ENCODE results near the gene PIH1D1. TPM values are rescaled to one million over a fixed set of nuclear protein-coding genes. Genes with fewer than 3 reads are reported as not detected.
A peak's percentile ranks its signal among the peaks of the same experiment; 100 is the strongest.
"Not testable (repeated sequence)": the region's sequence is repeated elsewhere in the genome, so short reads cannot be mapped to it uniquely, and the experiment has no call there.

The PIH1D1 gene
- total RNA-seq, 1 experiment from 2014 or later: 115 TPM

GRCh38 chr19:49481020-49481683 lies 29.5 kb upstream of the PIH1D1 start:
- DNase-seq (ENCODE audit: low read depth): no peak

GRCh38 chr19:49479975-49480628 lies 28.5 kb upstream of the PIH1D1 start:
- no peak for DNase-seq (ENCODE audit: low read depth)

- DNase-seq (ENCODE audit: low read depth): no peak
Measured at GRCh38 chr19:49475995-49476880, 24.6 kb upstream of the PIH1D1 start.

- DNase-seq (ENCODE audit: low read depth): no peak
Measured at GRCh38 chr19:49475191-49475917, 23.7 kb upstream of the PIH1D1 start.

- DNase-seq (ENCODE audit: low read depth): no peak
Measured at GRCh38 chr19:49474542-49474924, 22.9 kb upstream of the PIH1D1 start.

GRCh38 chr19:49473868-49474541 lies 22.4 kb upstream of the PIH1D1 start, which contains the start of gene FLT3LG:
Gene FLT3LG, plus strand, starts transcription at chr19:49474215. Its CDS starts 425 bp downstream, at chr19:49474640.
- DNase-seq (ENCODE audit: low read depth): peak; percentile 81

- not testable (repeated sequence) for DNase-seq (ENCODE audit: low read depth)
Measured at GRCh38 chr19:49473501-49473867, 21.9 kb upstream of the PIH1D1 start.

- DNase-seq (ENCODE audit: low read depth): no peak
Measured at GRCh38 chr19:49472936-49473335, 21.3 kb upstream of the PIH1D1 start.

GRCh38 chr19:49470615-49470978 lies 19.0 kb upstream of the PIH1D1 start:
- no peak for DNase-seq (ENCODE audit: low read depth)

GRCh38 chr19:49469828-49470614 lies 18.4 kb upstream of the PIH1D1 start:
- DNase-seq (ENCODE audit: low read depth): peak; percentile 18

GRCh38 chr19:49468746-49469447 lies 17.3 kb upstream of the PIH1D1 start:
- peak; percentile 46 for DNase-seq (ENCODE audit: low read depth)

GRCh38 chr19:49468199-49468598 lies 16.6 kb upstream of the PIH1D1 start:
- DNase-seq (ENCODE audit: low read depth): no peak

GRCh38 chr19:49465371-49465770 lies 13.8 kb upstream of the PIH1D1 start:
- no peak for DNase-seq (ENCODE audit: low read depth)

GRCh38 chr19:49463960-49464740 lies 12.5 kb upstream of the PIH1D1 start:
- no peak for DNase-seq (ENCODE audit: low read depth)

- DNase-seq (ENCODE audit: low read depth): no peak
Measured at GRCh38 chr19:49462492-49462891, 10.9 kb upstream of the PIH1D1 start.

- DNase-seq (ENCODE audit: low read depth): no peak
Measured at GRCh38 chr19:49461656-49462055, 10.0 kb upstream of the PIH1D1 start.

- not testable (repeated sequence) for DNase-seq (ENCODE audit: low read depth)
Measured at GRCh38 chr19:49461130-49461529, 9.5 kb upstream of the PIH1D1 start.

- no peak for DNase-seq (ENCODE audit: low read depth)
Measured at GRCh38 chr19:49459388-49459787, 7.8 kb upstream of the PIH1D1 start.

GRCh38 chr19:49458567-49458903 lies 6.9 kb upstream of the PIH1D1 start:
- DNase-seq (ENCODE audit: low read depth): no peak

Data from M059J (cell line).